Ovary (tissue), 3 donors: Measurements from ENCODE around the gene NOM1.

ENCODE experiments used
- POLR2A ChIP-seq: fragments of 450-650 bp; IDR thresholded peaks from one replicate; pipeline ENCODE4 v1.6.1; 2017; ENCODE audit warnings: antibody characterized with exemption, mild to moderate bottlenecking, moderate library complexity
- TF ChIP-seq, protein P1 (sequence below), 3 donors: fragments of 450-650 bp in 2 of 3; fragments of 200-600 bp in 1 of 3; IDR thresholded peaks; one replicate each; pipeline versions ENCODE4 v1.5.1 to v1.8.0; 2016 to 2022; ENCODE audit warnings: antibody characterized with exemption in 3 of 3, mild to moderate bottlenecking in 1 of 3
- donor health status: DM: no; HTN: no; CAD: no.

DNA sequence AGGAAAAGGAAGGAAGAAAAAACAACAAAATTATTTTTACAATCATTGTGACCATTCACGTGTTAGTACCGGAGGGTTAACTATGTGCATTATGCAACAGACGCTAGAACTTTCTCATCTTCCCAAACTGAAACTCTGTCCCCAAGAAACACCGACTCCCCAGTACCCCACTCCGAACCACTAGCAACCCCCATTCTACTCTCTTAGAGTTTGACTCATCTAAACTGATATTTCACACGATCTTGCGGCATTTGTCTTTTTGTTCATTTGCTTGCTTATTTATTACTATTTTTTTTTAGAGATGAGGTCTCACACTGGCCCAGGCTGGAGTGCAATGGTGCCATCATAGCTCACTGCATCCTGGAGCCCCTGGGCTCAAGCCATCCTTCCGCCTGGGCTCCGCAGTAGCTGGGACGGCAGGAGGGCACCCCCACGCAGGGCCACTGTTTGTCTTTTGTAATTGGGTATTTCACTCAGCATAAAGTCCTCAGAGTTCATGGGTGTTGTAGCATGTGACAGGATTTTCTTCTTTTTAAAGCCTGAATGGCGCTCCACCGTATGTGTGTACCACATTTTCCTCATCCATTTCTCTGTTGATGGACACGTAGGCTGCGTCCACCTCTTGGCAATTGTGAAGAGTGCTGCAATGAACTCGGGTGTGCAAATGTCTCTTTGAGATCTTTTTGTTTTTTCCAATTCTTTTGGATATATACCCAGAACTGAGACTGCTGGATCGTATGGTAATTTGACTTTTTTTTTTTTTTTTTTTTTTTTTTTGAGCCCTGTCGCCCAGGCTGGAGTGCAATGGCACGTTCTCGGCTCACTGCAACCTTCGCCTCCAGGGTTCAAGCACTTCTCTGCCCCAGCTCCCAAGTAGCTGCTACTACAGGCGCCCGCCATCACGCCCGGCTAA lies 51.5 kb downstream of the NOM1 start:
- TF ChIP-seq, protein P1, sequence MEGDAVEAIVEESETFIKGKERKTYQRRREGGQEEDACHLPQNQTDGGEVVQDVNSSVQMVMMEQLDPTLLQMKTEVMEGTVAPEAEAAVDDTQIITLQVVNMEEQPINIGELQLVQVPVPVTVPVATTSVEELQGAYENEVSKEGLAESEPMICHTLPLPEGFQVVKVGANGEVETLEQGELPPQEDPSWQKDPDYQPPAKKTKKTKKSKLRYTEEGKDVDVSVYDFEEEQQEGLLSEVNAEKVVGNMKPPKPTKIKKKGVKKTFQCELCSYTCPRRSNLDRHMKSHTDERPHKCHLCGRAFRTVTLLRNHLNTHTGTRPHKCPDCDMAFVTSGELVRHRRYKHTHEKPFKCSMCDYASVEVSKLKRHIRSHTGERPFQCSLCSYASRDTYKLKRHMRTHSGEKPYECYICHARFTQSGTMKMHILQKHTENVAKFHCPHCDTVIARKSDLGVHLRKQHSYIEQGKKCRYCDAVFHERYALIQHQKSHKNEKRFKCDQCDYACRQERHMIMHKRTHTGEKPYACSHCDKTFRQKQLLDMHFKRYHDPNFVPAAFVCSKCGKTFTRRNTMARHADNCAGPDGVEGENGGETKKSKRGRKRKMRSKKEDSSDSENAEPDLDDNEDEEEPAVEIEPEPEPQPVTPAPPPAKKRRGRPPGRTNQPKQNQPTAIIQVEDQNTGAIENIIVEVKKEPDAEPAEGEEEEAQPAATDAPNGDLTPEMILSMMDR (IDR thresholded peaks at IDR 0.05) = no peak
- no peak for TF ChIP-seq POLR2A
